ENCODE results near the gene ZNF687. TPM values are rescaled to one million over a fixed set of nuclear protein-coding genes. Genes with fewer than 3 reads are reported as not detected.
A peak's percentile ranks its signal among the peaks of the same experiment; 100 is the strongest.

Gene ZNF687
- total RNA-seq, 1 experiment from 2014 or later = 56.8 TPM

- peak; percentile 11; the same call in 1 of the 2 replicates for TF ChIP-seq ZNF263 (CRISPR knock-in tag; IDR thresholded peaks at IDR 0.05; ENCODE audit: low read depth)
- no peak for TF ChIP-seq AFF4 (CRISPR knock-in tag; IDR thresholded peaks at IDR 0.05; ENCODE audit: borderline replicate concordance)
- no peak for TF ChIP-seq TCF7 (CRISPR knock-in tag; IDR thresholded peaks at IDR 0.05; ENCODE audit: low read depth)
- no peak for TF ChIP-seq NR3C1 (CRISPR knock-in tag; conservative IDR thresholded peaks at IDR 0.05; ENCODE audit: low read depth)
- TF ChIP-seq IRF2 (CRISPR knock-in tag; IDR thresholded peaks at IDR 0.05; ENCODE audit: borderline replicate concordance, low read depth) = no peak
- no peak for TF ChIP-seq TP53 (CRISPR knock-in tag; IDR thresholded peaks at IDR 0.05)
These were observed 1.0 kb downstream of the ZNF687 start (continued) for GRCh38 chr1:151282883-151283725.

GRCh38 chr1:151284013-151284577, 2.0 kb downstream of the ZNF687 start:
- H3K27ac Mint-ChIP-seq = peak overlapping the region; percentile 76
- peaks cover 35% of the 10 kb centered on the region for H3K36me3 Mint-ChIP-seq
- ChIA-PET POLR2A (interaction anchor here (1.3 to 2.9 kb wide), 4 partner anchors 11 to 227 kb away, joined by 3 to 23 read pairs (median 10); partner anchors contain the start of genes CGN and PI4KB), CTCF (interaction anchor here (0.6 to 2.0 kb wide), 7 partner anchors 9 to 210 kb away, joined by 3 to 16 read pairs (median 5); no protein-coding TSS in a partner anchor)
- H3K27me3 Mint-ChIP-seq (ENCODE audit: low read depth) = no peaks in the 10 kb centered on the region
- peaks cover 15% of the 10 kb centered on the region for H3K4me1 Mint-ChIP-seq
- H3K4me3 Mint-ChIP-seq = peak overlapping the region; percentile 96
- no peaks in the 10 kb centered on the region for H3K9me3 Mint-ChIP-seq
- ATAC-seq = no peak
- no peak for DNase-seq (ENCODE audit: low spot score)
- TF ChIP-seq CREB1 (CRISPR knock-in tag; IDR thresholded peaks at IDR 0.05) = no peak
- TF ChIP-seq AR (CRISPR knock-in tag; IDR thresholded peaks at IDR 0.05) = no peak
- no peak for TF ChIP-seq ATF2 (CRISPR knock-in tag; IDR thresholded peaks at IDR 0.05; ENCODE audit: borderline replicate concordance, low read depth)
- no peak for TF ChIP-seq NR3C1 (CRISPR knock-in tag; conservative IDR thresholded peaks at IDR 0.05; ENCODE audit: low read depth)
- no peak for TF ChIP-seq USF1 (CRISPR knock-in tag; IDR thresholded peaks at IDR 0.05)
- no peak for TF ChIP-seq ZNF423 (CRISPR knock-in tag; IDR thresholded peaks at IDR 0.05)
- no peak for TF ChIP-seq ZNF317 (CRISPR knock-in tag; IDR thresholded peaks at IDR 0.05; ENCODE audit: borderline replicate concordance, low read depth)
- no peak for TF ChIP-seq FOXP4 (CRISPR knock-in tag; IDR thresholded peaks at IDR 0.05)
- no peak for TF ChIP-seq SP1 (CRISPR knock-in tag; conservative IDR thresholded peaks at IDR 0.05)
- TF ChIP-seq CDX4 (CRISPR knock-in tag; IDR thresholded peaks at IDR 0.05; ENCODE audit: borderline replicate concordance) = no peak
- TF ChIP-seq ZNF532 (CRISPR knock-in tag; IDR thresholded peaks at IDR 0.05; ENCODE audit: borderline replicate concordance) = no peak
- TF ChIP-seq ZBTB21 (CRISPR knock-in tag; IDR thresholded peaks at IDR 0.05; ENCODE audit: borderline replicate concordance) = no peak
